ENCODE data around the gene MAGI1. TPM values are rescaled to one million over a fixed set of nuclear protein-coding genes. Genes with fewer than 3 reads are reported as not detected.
A peak's percentile ranks its signal among the peaks of the same experiment; 100 is the strongest.

Gene MAGI1
- total RNA-seq, 1 experiment from 2014 or later, result 58.2 TPM

- no peaks in the 10 kb centered on the region for H3K9me3 Mint-ChIP-seq
- H3K27ac Mint-ChIP-seq, result peak overlapping the region; percentile 96
- ATAC-seq, result 0 out of 2 replicates have a peak, but pooled peaks have one; percentile 34
- peaks cover 23% of the 10 kb centered on the region for H3K4me1 Mint-ChIP-seq
- peak overlapping the region; percentile 88 for H3K4me3 Mint-ChIP-seq
- H3K36me3 Mint-ChIP-seq, result peaks cover 3% of the 10 kb centered on the region
- CTCF ChIA-PET, result interaction anchor here (0.6 to 1.0 kb wide), 2 partner anchors 61 to 485 kb away, joined by 4 to 6 read pairs; no protein-coding TSS in a partner anchor
- no peaks in the 10 kb centered on the region; the same call in 1 of the 2 replicates for H3K27me3 Mint-ChIP-seq (ENCODE audit: low read depth)
- POLR2A ChIA-PET, result no interaction called here
- TF ChIP-seq, protein P1, sequence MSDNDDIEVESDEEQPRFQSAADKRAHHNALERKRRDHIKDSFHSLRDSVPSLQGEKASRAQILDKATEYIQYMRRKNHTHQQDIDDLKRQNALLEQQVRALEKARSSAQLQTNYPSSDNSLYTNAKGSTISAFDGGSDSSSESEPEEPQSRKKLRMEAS (CRISPR knock-in tag; IDR thresholded peaks at IDR 0.05), result no peak
- no peak for TF ChIP-seq ETV6 (CRISPR knock-in tag; IDR thresholded peaks at IDR 0.05)
- TF ChIP-seq RELA (CRISPR knock-in tag; IDR thresholded peaks at IDR 0.05; ENCODE audit: borderline replicate concordance), result no peak
- TF ChIP-seq TEAD1 (CRISPR knock-in tag; IDR thresholded peaks at IDR 0.05), result no peak
- no peak for TF ChIP-seq SMAD3 (CRISPR knock-in tag; IDR thresholded peaks at IDR 0.05; ENCODE audit: borderline replicate concordance)
- TF ChIP-seq ATF3 (CRISPR knock-in tag; conservative IDR thresholded peaks at IDR 0.05), result no peak
- no peak for TF ChIP-seq ZMAT4 (CRISPR knock-in tag; IDR thresholded peaks at IDR 0.05)
- TF ChIP-seq ZNF281 (CRISPR knock-in tag; IDR thresholded peaks at IDR 0.05), result no peak
- TF ChIP-seq EMX1 (CRISPR knock-in tag; IDR thresholded peaks at IDR 0.05), result no peak
- no peak for TF ChIP-seq HMGA2 (CRISPR knock-in tag; IDR thresholded peaks at IDR 0.05)
- TF ChIP-seq ZNF423 (CRISPR knock-in tag; IDR thresholded peaks at IDR 0.05), result no peak
- no peak for TF ChIP-seq SOX15 (CRISPR knock-in tag; IDR thresholded peaks at IDR 0.05)
- no peak for TF ChIP-seq ZBTB21 (CRISPR knock-in tag; IDR thresholded peaks at IDR 0.05; ENCODE audit: borderline replicate concordance)
- no peak for TF ChIP-seq NFATC4 (CRISPR knock-in tag; IDR thresholded peaks at IDR 0.05)
- no peak for TF ChIP-seq SMAD4 (CRISPR knock-in tag; IDR thresholded peaks at IDR 0.05)
- no peak for TF ChIP-seq CBFB (CRISPR knock-in tag; IDR thresholded peaks at IDR 0.05; ENCODE audit: low read depth)
- no peak for DNase-seq (ENCODE audit: low spot score)
Measured at GRCh38 chr3:65508750-65509422, 529.8 kb downstream of the MAGI1 start.

DNA sequence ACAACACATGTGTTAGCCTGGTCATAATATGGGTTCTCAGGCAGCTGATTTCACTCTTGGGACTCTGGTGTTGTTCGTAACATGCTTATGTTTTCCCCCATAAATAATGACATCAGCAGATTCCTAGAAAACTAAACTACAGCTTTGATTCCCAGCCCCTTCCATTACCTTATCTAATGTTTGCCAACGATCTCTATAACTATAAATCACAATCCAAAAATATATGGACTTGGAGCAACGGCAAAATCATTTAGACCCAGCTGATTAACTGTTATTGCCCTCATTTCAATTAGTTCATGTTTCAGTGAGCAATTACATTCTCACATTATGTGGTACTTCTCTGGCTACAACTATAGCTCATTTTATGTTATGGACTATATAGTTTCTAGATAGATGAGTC, 531.3 kb downstream of the MAGI1 start:
- Mint-ChIP-seq H3K36me3 (peaks cover 3% of the 10 kb centered on the region), H3K4me3 (no peak overlapping the region), H3K27ac (no peak overlapping the region), H3K4me1 (peaks cover 35% of the 10 kb centered on the region), H3K27me3 (ENCODE audit: low read depth) (no peaks in the 10 kb centered on the region; the same call in 1 of the 2 replicates), H3K9me3 (no peaks in the 10 kb centered on the region)
- ChIA-PET CTCF (no interaction called here), POLR2A (no interaction called here)
- DNase-seq (ENCODE audit: low spot score) (no peak), ATAC-seq (no peak)
- TF ChIP-seq ZNF281 (CRISPR knock-in tag; IDR thresholded peaks at IDR 0.05), result no peak
- no peak for TF ChIP-seq ZBTB43 (CRISPR knock-in tag; IDR thresholded peaks at IDR 0.05)
- no peak for TF ChIP-seq PRRX2 (CRISPR knock-in tag; IDR thresholded peaks at IDR 0.05)
- no peak for TF ChIP-seq NR1H2 (CRISPR knock-in tag; IDR thresholded peaks at IDR 0.05)
- TF ChIP-seq, protein P1 (CRISPR knock-in tag; IDR thresholded peaks at IDR 0.05), result no peak
- TF ChIP-seq USF2 (CRISPR knock-in tag; IDR thresholded peaks at IDR 0.05), result no peak
- TF ChIP-seq ERG (CRISPR knock-in tag; IDR thresholded peaks at IDR 0.05), result no peak
- no peak for TF ChIP-seq ZNF671 (CRISPR knock-in tag; IDR thresholded peaks at IDR 0.05)
- no peak for TF ChIP-seq ETV6 (CRISPR knock-in tag; IDR thresholded peaks at IDR 0.05)

Measured in WTC11 (cell line).